Sigmoid colon (tissue), 7 donors: Measurements from ENCODE around the gene DRGX. TPM values are rescaled to one million over a fixed set of nuclear protein-coding genes. Genes with fewer than 3 reads are reported as not detected.

Experiments used
- DNase-seq: peaks from one replicate; pipeline ENCODE4 v3.0.0-alpha.2; 2019
- H3K27ac ChIP-seq, 4 donors: fragments of 200-600 bp; sonication (generic); one replicate each; pipeline ENCODE4 v1.5.1; 2016 to 2019; ENCODE audit warnings: mild to moderate bottlenecking in 1 of 4
- H3K27me3 ChIP-seq, 3 donors: fragments of 200-600 bp; sonication (generic); one replicate each; pipeline ENCODE4 v1.5.1; 2019; ENCODE audit warnings: mild to moderate bottlenecking in 1 of 3
- H3K36me3 ChIP-seq, 4 donors: fragments of 200-600 bp; sonication (generic); one replicate each; pipeline ENCODE4 v1.5.1; 2016 to 2019
- H3K4me1 ChIP-seq, 4 donors: fragments of 200-600 bp; sonication (generic); one replicate each; pipeline ENCODE4 v1.5.1; 2017 to 2019
- H3K4me3 ChIP-seq, 4 donors: fragments of 200-600 bp; sonication (generic); one replicate each; pipeline ENCODE4 v1.5.1; 2017 to 2019; ENCODE audit warnings: mild to moderate bottlenecking in 2 of 4, moderate library complexity in 1 of 4
- H3K9me3 ChIP-seq, 4 donors: fragments of 200-600 bp in 3 of 4; sonication (generic) in 3 of 4; one replicate each; pipeline versions ENCODE4 v1.5.1 to v1.6.1; 2013 to 2019
- CTCF ChIP-seq, 4 experiments: fragments of 450-650 bp in 3 of 4; fragments of 200-600 bp in 1 of 4; IDR thresholded peaks; one replicate each; pipeline ENCODE4 v1.5.1; 2016 to 2019; ENCODE audit warnings: antibody characterized with exemption in 4 of 4, mild to moderate bottlenecking in 3 of 4, moderate library complexity in 2 of 4
- EP300 ChIP-seq, 4 donors: sonication (generic); formaldehyde crosslinking; IDR thresholded peaks; one replicate each; pipeline ENCODE4 v1.6.1; 2017; ENCODE audit warnings: antibody characterized with exemption in 4 of 4
- POLR2A ChIP-seq, 2 donors: fragments of 450-650 bp; IDR thresholded peaks; one replicate each; pipeline ENCODE4 v1.6.1; 2016; ENCODE audit warnings: antibody characterized with exemption in 2 of 2, mild to moderate bottlenecking in 2 of 2, moderate library complexity in 2 of 2
- POLR2AphosphoS5 ChIP-seq, 4 donors: sonication (generic); formaldehyde crosslinking; IDR thresholded peaks; one replicate each; pipeline ENCODE4 v1.6.1; 2017; ENCODE audit warnings: antibody characterized with exemption in 4 of 4
- WGBS, 2 donors: extraction: QIAGEN DNeasy Blood & Tissue Kit; methylation state at CpG; one replicate each; pipeline ENCODE4 v1.1.7; 2013; 5-methylcytosine and 5-hydroxymethylcytosine counted together
- intact Hi-C: fragments of 100-400 bp; cut with DNase I; formaldehyde crosslinking; loops from one replicate; pipeline ENCODE4 v1.15.1; 2023
- polyA plus RNA-seq, 3 donors: library from polyadenylated mRNA; stranded (reverse); fragments of 200-250 nt; gene quantifications; one replicate each; pipeline ENCODE4 v1.2.3, GENCODE V29; 2013
- total RNA-seq, 4 donors: library from RNA; depleted of rRNA; stranded (reverse); fragments of >200 nt; gene quantifications; one replicate each; pipeline ENCODE4 v1.1.0, GENCODE V29; 2016
- donor health status: healthy with polysubstance abuse.
- donor health status: Bipolar disorder and iron deficiency.
- donor health status: healthy.

The DRGX gene
- total and polyA plus RNA-seq, 7 donors: 0.23 to 0.42 TPM; not detected in 5

DNA sequence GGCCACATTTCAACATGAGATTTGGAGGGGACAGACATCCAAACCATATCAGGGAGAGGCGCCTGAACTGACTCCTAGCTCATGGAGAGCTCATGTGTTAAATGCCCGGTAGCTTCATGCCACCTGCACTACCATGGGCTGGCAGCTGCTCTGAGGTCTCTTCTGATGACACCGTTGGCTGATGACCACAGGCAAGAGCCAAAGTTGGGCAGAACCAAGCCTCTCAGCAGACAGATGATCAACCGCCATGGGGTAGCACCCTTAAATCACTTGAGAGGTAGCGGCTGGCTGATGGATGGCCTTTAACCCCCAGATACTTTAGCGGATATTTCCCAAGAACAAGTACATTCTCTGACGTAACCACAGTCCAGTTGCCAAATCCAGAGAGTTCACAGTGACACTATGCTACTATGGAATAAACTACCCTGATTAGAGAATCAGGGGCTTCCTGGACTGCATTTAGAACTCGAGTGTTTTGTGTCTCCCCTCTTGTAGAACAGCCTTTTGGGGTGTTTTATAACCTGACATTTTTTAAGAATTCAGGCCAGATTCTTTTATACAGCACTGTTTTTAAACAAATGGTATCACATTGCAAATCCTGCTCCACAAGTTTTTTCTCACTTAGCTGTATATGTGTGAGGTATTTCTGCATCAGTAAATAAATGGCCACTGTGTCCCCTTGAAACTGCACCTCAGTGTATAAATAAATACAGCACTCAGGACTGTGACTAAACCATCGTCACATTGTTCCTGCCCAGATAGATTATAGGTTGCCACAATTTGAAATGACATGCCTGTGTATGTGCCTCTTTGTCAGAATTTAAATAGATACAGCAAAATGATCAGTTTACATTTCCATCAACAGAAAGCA lies 30.8 kb upstream of the DRGX start:
- TF ChIP-seq CTCF (IDR thresholded peaks at IDR 0.05) (no peak), POLR2AphosphoS5 (IDR thresholded peaks at IDR 0.05) (no peak), EP300 (IDR thresholded peaks at IDR 0.05) (no peak), POLR2A (IDR thresholded peaks at IDR 0.05) (no peak)
- H3K4me3 ChIP-seq: no peak overlapping the region
- 76 to 90% methylated on average over 9 of the region's 9 CpGs for WGBS, 2 donors

DNA sequence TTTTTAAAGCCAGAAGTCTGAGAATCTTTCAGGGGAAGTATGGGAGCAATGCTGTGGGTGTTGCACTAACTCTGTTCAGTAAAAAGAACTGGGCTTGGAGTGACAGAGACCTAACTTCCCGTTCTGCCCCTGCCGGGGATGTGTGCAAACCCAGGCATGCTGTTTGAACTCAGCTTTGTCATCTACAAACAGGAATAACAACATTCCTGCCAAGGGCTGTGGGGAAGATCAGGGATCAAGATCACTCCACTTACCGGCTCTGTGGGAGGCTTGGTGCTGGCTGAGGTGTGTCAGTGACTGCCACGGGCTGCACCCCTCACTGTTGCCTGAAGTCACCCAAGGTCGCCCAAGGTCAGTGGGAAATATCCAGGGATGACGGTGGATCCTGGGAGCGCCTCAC lies 23.1 kb upstream of the DRGX start:
- Histone ChIP-seq H3K4me1 (no peaks in the 10 kb centered on the region), H3K27me3 (no peaks in the 10 kb centered on the region), H3K36me3 (no peaks in the 10 kb centered on the region), H3K4me3 (no peak overlapping the region), H3K9me3 (no peaks in the 10 kb centered on the region), H3K27ac (no peak overlapping the region)
- DNase-seq: no peak
- intact Hi-C loops: no loop called here
- 27 to 56% methylated on average over 7 of the region's 7 CpGs for WGBS, 2 donors
- TF ChIP-seq EP300 (IDR thresholded peaks at IDR 0.05): no peak
- TF ChIP-seq POLR2AphosphoS5 (IDR thresholded peaks at IDR 0.05): no peak
- no peak for TF ChIP-seq POLR2A (IDR thresholded peaks at IDR 0.05)
- TF ChIP-seq CTCF (IDR thresholded peaks at IDR 0.05): no peak

More for the DNA sequence above, 30.8 kb upstream of the DRGX start:
- intact Hi-C loops: no loop called here
- Histone ChIP-seq H3K27me3 (no peaks in the 10 kb centered on the region), H3K4me1 (no peaks in the 10 kb centered on the region), H3K9me3 (peaks cover 0 to 10% (median 6%) of the 10 kb centered on the region in 4 donors), H3K36me3 (no peaks in the 10 kb centered on the region), H3K27ac (no peak overlapping the region)
- DNase-seq: no peak

- intact Hi-C loops: no loop called here
- H3K36me3 ChIP-seq: no peaks in the 10 kb centered on the region
- TF ChIP-seq POLR2A (IDR thresholded peaks at IDR 0.05) (no peak), CTCF (IDR thresholded peaks at IDR 0.05) (no peak), POLR2AphosphoS5 (IDR thresholded peaks at IDR 0.05) (no peak), EP300 (IDR thresholded peaks at IDR 0.05) (no peak)
- no peak for DNase-seq
- WGBS, 2 donors: 91 to 97% methylated on average over 2 of the region's 2 CpGs
- H3K4me1 ChIP-seq: no peaks in the 10 kb centered on the region
- H3K9me3 ChIP-seq: no peaks in the 10 kb centered on the region
- no peak overlapping the region for H3K4me3 ChIP-seq
- H3K27me3 ChIP-seq: no peaks in the 10 kb centered on the region
- no peak overlapping the region for H3K27ac ChIP-seq
These were observed 22.4 kb upstream of the DRGX start for GRCh38 chr10:49418328-49418727.

DNA sequence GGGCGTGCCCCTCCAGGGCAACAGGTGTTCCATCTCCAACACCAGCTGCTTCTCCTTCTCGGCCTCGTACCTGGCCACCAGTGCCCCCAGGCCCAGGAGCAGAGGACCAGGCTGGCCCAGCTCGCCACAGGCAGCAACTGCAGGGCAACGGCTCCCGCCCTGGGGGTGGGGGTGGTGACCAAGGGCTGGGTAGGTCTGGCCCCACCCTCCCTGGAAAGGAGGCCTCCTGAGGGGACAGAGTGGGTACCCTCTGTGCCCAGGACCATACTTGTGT lies 22.1 kb upstream of the DRGX start:
- Histone ChIP-seq H3K4me3 (no peak overlapping the region), H3K9me3 (no peaks in the 10 kb centered on the region), H3K27me3 (no peaks in the 10 kb centered on the region), H3K36me3 (no peaks in the 10 kb centered on the region), H3K4me1 (no peaks in the 10 kb centered on the region), H3K27ac (no peak overlapping the region)
- intact Hi-C loops: no loop called here
- WGBS, 2 donors: 80 to 81% methylated on average over 6 of the region's 6 CpGs
- DNase-seq: no peak
- TF ChIP-seq CTCF (IDR thresholded peaks at IDR 0.05) (no peak), POLR2AphosphoS5 (IDR thresholded peaks at IDR 0.05) (no peak), POLR2A (IDR thresholded peaks at IDR 0.05) (no peak), EP300 (IDR thresholded peaks at IDR 0.05) (no peak)
